ENCODE data around the gene AFF4.
"Not testable (repeated sequence)": the region's sequence is repeated elsewhere in the genome, so short reads cannot be mapped to it uniquely, and the experiment has no call there.

Gene AFF4

GRCh38 chr5:132883261-132883834 is 80.1 kb downstream of the AFF4 start:
- DNase-seq: no peak

DNA sequence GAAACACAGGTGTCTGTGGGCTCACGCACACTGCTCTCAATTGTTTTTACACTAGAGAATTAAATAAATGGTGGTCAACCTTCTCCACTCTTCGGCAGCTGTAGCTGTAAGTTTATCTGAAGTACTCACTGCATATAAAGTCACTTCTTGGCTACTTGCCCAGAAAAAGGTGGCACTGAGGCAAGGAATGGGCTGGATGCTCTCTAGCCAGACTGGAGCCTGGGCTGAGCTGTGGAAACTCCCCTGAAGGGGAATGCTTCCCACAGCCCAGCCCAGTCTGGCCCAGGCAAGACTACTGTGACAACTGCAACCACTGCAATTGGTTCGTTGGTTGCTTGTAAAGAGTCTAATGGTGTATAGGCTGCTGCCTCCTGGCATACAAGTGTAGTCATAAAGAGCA is 85.5 kb downstream of the AFF4 start:
- DNase-seq: no peak

GRCh38 chr5:132877466-132877865 is 86.0 kb downstream of the AFF4 start:
- no peak for DNase-seq

GRCh38 chr5:132876020-132876759 is 87.2 kb downstream of the AFF4 start:
- DNase-seq: no peak

GRCh38 chr5:132873930-132874271 is 89.5 kb downstream of the AFF4 start:
- no peak for DNase-seq

DNA sequence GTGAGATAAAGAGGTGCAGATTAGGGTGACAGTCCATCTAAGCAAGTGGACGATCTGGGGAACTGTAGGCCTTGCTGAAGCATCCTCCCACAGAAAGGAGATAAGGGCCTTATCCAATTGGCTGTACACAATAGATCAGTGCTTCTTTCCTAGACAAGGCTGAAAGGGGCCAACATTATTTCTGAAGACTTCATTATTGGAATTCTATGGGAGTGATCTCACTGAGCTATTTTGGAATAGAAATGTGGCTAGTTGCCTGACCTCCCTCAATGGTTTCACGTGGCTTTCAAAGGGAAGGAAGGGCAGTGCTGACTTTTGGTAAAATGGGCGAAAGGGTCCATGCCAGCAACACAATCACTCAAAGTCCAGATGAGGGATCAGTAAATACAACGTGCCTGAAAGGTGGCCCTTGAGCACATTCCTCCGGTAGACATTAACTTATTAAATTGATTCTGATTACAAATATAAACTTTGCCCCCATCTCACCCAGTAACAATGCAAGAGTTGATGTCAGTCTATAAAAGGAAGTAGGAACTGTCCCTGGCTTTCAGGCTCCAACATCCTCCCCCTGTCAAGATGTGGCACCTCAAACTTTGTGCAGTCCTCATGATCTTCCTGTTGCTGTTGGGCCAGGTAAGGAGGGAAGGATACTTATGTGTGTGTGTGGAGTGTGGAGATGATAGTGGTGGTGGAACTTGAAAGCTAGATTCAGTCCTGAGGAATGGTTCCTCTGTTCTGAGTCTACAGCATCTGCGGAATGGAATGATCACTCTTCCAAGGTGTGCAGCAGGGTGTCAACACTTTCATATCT is 90.1 kb downstream of the AFF4 start, which contains the start of gene LEAP2:
TSS of gene LEAP2 (plus strand) at position 550 of the 811 bp plus-strand sequence. CDS start at position 577, 27 bp downstream.
- DNase-seq: no peak

DNA sequence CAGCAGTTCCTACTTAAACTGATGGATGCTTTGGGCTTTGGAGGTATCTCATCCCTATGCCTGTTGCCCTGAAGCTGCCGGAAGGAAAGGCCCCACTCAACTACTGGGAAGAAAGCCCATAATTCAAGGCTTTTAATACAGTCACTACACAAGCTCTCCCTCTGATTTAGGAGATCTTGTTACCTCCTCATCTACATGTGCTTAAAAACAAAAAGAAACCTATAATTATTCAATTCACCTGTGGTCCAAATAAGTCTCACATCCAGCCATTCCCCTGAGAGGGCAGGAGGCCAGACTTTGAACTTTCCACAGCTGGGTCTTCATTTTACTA is 90.7 kb downstream of the AFF4 start:
- DNase-seq: no peak

DNA sequence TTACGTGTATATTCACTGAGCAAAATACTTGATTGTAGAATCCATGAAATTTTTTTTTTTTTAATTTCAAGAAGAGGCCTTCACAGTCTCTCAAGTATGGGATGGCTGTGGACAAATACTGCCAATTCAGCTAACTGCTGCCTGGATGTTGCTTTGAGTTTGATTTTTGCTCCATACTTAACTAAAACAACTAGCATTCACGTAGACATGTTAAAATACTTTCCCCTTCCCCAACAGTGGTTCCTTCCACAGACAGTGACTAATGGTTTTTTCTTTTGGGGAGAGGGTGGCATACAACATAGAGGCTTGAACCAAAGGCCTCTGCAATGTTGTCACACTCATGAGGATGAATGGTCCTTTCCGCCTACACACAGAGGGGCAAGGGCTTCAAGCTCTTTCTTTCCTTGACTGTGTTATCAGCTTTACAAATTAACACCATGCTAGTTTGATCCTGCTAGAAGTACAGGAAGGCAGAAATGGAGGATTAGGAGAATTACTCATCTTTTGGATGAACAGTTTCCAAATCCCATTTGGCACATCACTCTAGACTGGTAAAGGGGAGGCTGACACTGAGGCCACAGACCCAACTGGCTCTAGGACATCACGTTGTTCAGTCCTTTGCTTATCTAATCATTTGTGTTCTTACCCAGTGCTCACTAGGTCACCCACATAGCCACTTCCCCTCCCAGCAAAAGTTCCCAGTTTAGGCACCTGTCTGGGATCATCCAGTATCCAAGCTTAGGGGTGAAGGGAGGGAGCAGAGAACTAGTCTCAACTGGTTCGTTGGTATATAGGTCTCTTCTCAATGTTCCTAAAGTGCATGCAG is 91.8 kb downstream of the AFF4 start:
- no peak for DNase-seq

DNA sequence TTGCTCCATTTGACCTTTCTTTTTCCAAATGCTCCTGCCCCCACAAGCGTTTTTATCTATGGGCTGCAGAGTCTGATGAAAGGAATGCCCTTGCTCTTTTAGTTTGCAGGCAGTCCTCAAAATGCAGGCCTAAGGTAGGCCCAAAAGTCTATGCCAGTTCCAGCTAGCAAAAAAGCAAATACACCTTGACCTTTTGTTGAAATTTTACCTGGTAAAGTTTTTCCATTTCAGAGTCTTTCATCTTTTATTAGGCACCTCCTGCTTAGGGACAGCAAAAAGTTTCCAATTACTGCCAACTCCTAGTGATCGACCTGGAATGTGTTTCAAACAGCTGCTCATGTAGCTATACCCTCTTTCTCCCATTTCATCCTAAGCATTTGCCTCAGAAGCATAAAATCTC is 92.6 kb downstream of the AFF4 start:
- no peak for DNase-seq

DNA sequence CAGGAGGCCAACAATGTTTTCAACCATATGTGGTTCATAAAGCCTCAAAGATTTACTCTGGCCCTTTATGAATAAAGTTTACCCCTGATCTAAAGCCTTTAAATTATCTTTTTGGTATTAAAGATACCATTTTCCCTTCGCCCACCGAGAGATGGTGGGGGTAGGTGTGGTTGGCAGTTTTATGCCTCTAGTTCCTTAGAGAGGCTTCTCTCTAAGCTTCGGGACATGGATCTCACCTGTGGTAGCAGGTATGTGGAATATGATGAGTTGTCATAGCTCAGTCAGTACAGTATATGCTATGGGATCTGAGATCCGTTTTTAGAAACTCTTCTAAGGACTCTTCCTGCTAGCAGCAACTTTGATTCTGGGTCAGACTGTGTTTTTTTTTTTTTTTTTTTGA is 94.7 kb downstream of the AFF4 start:
- DNase-seq: no peak

GRCh38 chr5:132867046-132867451 is 96.4 kb downstream of the AFF4 start:
- DNase-seq: no peak

- DNase-seq: peak; percentile 82
These were observed 96.9 kb downstream of the AFF4 start, which contains the start of the genes GDF9 and UQCRQ for GRCh38 chr5:132866342-132867045. GDF9 (minus strand) TSS chr5:132866469; CDS start chr5:132864533, 1,936 bp downstream. UQCRQ (plus strand) TSS chr5:132866642; CDS start chr5:132866882, 240 bp downstream.

DNA sequence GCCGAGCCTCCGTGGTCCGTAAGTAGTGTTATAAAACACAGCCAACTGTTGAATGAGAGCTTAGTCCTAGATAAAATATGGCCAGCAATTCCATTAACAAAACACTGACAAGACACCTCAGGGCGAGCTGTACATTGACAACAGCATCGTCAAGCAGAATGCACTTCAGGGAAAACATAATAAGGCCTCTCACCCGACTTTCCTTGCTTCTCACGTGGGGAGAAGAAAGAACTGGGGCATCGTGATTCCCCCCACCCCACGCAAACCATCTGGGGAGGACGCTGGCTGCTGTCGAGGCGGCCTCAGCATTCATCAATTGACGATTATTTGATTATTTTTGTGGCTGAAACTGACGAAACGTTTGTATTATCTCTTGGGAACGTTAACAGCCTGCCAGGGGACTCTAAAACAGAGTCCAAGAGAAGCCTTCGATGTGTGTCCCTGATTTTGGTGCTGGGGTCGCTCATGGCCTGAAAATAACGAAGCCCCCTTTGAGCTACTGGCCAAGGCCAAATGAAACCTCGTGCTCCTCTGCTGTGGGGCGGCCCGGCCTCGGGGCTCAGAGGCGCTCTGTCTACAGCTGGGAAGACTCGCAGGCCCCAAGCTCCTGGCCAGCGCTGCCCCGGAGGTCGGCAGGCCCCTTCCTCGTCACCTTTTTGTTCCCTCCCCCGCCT is 97.6 kb downstream of the AFF4 start:
- no peak for DNase-seq

- DNase-seq: no peak
These were observed 102.7 kb downstream of the AFF4 start for GRCh38 chr5:132860742-132861141.

DNA sequence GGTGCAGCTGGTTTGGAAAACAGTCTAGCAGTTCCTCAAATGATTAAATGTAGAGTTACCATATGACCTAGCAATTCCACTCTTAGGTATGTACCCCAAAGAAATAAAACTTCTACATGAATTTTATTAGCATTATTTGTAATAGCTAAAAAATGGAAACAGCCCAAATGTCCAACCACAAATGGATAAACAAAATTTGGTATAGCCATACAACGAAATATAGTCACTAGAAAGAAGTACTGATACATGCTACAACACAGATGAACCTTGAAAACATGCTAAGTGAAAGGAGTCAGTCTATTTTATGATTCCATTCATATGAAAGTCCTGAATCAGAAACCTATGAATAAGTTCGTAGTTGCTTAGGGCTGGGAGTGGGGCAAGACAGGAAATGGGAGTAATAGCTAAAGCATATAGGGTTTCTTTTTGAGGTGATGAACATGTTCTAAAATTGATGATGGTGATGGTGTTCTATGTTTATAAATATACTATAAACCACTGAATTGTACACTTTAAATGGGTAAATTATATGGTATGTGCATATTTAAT is 103.5 kb downstream of the AFF4 start:
- DNase-seq: no peak

- no peak for DNase-seq
These were observed 107.4 kb downstream of the AFF4 start for GRCh38 chr5:132856011-132856410.

DNA sequence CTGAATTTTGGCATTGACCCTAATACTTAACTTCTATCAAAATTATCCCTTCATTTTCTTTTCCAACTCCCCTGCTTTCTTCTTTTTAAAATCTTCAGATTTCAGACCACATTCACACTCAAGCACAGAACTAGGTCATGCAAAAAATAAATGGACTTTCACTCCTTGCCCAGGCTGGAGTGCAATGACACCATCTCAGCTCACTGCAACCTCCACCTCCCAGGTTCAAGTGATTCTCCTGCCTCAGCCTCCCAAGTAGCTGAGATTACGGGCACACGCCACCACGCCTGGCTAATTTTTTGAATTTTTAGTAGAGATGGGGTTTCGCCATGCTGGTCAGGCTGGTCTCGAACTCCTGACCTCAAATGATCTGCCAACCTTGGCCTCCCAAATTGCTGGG is 108.4 kb downstream of the AFF4 start:
- DNase-seq: not testable (repeated sequence)

- no peak for DNase-seq
These were observed 109.1 kb downstream of the AFF4 start for GRCh38 chr5:132854301-132854700.

- no peak for DNase-seq
These were observed 109.6 kb downstream of the AFF4 start for GRCh38 chr5:132853790-132854189.

DNA sequence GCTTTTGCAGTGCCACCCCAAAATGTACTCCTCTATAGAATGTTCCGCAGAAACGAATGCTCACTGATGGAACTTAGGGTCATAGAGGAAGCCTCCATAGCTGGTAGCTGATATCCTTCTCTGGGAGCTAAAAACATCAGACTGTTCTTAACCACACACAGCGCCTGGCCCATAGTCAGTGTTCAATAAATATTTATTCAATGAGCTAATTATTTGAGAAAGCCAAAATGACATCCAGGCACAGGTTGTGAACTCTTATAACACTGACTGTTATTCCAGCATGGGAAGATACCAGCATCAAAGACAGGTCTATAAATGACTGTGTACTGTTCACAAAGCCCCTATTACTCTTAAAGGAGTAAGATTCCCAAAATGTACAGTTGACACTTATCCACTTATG is 110.1 kb downstream of the AFF4 start:
- no peak for DNase-seq

GRCh38 chr5:132850066-132850465 is 113.4 kb downstream of the AFF4 start:
- no peak for DNase-seq
